Tibial nerve (tissue), 4 donors: ENCODE measurements around the gene OR2K2.

Experiments used
- EP300 ChIP-seq, 2 donors: sonication (generic); formaldehyde crosslinking; IDR thresholded peaks; one replicate each; pipeline ENCODE4 v1.6.1; 2017; ENCODE audit warnings: antibody characterized with exemption in 2 of 2, mild to moderate bottlenecking in 1 of 2
- POLR2A ChIP-seq, 2 donors: fragments of 450-650 bp; IDR thresholded peaks; one replicate each; pipeline ENCODE4 v1.6.1; 2017; ENCODE audit warnings: antibody characterized with exemption in 2 of 2, mild to moderate bottlenecking in 2 of 2, moderate library complexity in 2 of 2
- TF ChIP-seq, protein P1 (sequence below), 5 experiments: fragments of 200-600 bp in 3 of 5; fragments of 450-650 bp in 2 of 5; sonication (generic) in 3 of 5; IDR thresholded peaks; one replicate each; pipeline ENCODE4 v1.5.1; 2016 to 2019; ENCODE audit warnings: antibody characterized with exemption in 5 of 5, mild to moderate bottlenecking in 3 of 5, moderate library complexity in 2 of 5

DNA sequence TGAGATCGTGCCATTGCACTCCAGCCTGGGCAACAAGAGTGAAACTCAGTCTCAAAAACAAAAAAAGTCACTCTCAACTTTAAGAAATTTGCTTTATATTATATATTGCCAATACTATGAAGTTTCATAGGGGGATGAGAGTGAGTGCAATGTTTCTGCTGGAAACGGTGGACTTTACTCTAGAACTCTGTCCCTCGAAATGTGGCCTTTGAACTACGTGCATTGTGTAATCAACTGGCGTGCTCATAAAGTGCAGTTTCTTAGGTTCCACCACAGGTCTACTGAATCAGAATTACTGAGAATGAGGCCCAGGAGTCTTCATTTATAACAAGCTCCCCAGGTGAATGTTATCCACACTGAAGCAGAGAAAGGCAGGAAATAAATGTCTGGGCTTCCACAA, 24.1 kb downstream of the OR2K2 start:
- no peak for TF ChIP-seq POLR2A (IDR thresholded peaks at IDR 0.05)
- TF ChIP-seq, protein P1, sequence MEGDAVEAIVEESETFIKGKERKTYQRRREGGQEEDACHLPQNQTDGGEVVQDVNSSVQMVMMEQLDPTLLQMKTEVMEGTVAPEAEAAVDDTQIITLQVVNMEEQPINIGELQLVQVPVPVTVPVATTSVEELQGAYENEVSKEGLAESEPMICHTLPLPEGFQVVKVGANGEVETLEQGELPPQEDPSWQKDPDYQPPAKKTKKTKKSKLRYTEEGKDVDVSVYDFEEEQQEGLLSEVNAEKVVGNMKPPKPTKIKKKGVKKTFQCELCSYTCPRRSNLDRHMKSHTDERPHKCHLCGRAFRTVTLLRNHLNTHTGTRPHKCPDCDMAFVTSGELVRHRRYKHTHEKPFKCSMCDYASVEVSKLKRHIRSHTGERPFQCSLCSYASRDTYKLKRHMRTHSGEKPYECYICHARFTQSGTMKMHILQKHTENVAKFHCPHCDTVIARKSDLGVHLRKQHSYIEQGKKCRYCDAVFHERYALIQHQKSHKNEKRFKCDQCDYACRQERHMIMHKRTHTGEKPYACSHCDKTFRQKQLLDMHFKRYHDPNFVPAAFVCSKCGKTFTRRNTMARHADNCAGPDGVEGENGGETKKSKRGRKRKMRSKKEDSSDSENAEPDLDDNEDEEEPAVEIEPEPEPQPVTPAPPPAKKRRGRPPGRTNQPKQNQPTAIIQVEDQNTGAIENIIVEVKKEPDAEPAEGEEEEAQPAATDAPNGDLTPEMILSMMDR (IDR thresholded peaks at IDR 0.05), result no peak
- TF ChIP-seq EP300 (IDR thresholded peaks at IDR 0.05), result no peak
